Erythroblast (primary cell): ENCODE results near the gene OTUD4.

Source experiments
- GATA1 ChIP-seq: IDR thresholded peaks from 2 replicates; pipeline ENCODE4 v1.6.1; 2011; ENCODE audit warnings: low read depth, mild to moderate bottlenecking, control low read depth, low read length, moderate library complexity
- POLR2A ChIP-seq: IDR thresholded peaks from 2 replicates; pipeline ENCODE4 v1.6.1; 2011; ENCODE audit warnings: mild to moderate bottlenecking, low read length

GRCh38 chr4:145130130-145130529 lies 50.3 kb downstream of the OTUD4 start:
- TF ChIP-seq POLR2A, result no peak
- no peak for TF ChIP-seq GATA1
